ENCODE data around the gene FAHD1. TPM values are rescaled to one million over a fixed set of nuclear protein-coding genes. Genes with fewer than 3 reads are reported as not detected.

Gene FAHD1
- polyA plus RNA-seq, 3 donors, result 7.5 to 24.9 (median 17.3) TPM

DNA sequence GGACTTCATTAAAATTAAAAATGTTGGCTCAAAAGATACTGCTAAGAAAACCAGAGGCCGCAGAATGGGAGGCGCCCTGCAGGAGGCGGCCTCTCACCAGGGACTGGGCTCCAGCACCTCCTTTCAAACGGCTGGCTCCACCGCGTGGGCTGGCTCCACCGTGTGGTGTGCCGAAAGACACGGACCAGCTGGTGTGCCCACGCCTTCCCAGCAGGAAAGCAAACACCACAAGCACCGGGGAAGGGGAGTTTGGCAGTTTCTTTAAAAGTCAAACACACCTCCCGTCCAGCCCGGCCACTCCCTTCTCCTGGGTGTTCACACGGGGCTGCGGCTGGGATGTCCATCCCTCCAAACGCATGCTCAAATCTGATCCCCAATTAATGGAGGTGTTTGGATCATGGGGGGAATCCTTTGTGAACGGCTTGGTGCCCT is 14.3 kb upstream of the FAHD1 start:
- H3K9me3 ChIP-seq (replicated peaks in 1 of 2; ENCODE audit: control insufficient read depth in 1 of 2, insufficient read depth in 1 of 2, low read length in 2 of 2), result no peaks in the 10 kb centered on the region
- H3K27me3 ChIP-seq (ENCODE audit: control insufficient read depth in 2 of 2, insufficient read depth in 2 of 2, low read length in 2 of 2), result no peaks in the 10 kb centered on the region
- H3K9me3 Mint-ChIP-seq, result no peaks in the 10 kb centered on the region
- no peak overlapping the region for H3K4me3 ChIP-seq (replicated peaks in 1 of 3; ENCODE audit: low read depth in 2 of 3, low read length in 3 of 3)
- H3K36me3 Mint-ChIP-seq, result peaks cover 57 to 86% of the 10 kb centered on the region in 2 donors
- peak in 2 of 3 donors; percentile 16 to 21 for DNase-seq
- no peaks in the 10 kb centered on the region for H3K4me1 Mint-ChIP-seq
- peaks cover 27% of the 10 kb centered on the region for H4K20me1 ChIP-seq (ENCODE audit: insufficient read depth, low read length)
- no peak overlapping the region for H3K4me2 ChIP-seq (replicated peaks; ENCODE audit: extremely low read depth, low read length, poor library complexity, severe bottlenecking)
- intact Hi-C loops (cut with micrococcal nuclease), result no loop called here
- no peaks in the 10 kb centered on the region for H3K4me1 ChIP-seq (ENCODE audit: control insufficient read depth in 1 of 2, insufficient read depth in 2 of 2, low read length in 2 of 2)
- no peak overlapping the region for H2AFZ ChIP-seq (ENCODE audit: insufficient read depth, low read depth, low read length, poor library complexity, severe bottlenecking)
- TF ChIP-seq, protein P1, sequence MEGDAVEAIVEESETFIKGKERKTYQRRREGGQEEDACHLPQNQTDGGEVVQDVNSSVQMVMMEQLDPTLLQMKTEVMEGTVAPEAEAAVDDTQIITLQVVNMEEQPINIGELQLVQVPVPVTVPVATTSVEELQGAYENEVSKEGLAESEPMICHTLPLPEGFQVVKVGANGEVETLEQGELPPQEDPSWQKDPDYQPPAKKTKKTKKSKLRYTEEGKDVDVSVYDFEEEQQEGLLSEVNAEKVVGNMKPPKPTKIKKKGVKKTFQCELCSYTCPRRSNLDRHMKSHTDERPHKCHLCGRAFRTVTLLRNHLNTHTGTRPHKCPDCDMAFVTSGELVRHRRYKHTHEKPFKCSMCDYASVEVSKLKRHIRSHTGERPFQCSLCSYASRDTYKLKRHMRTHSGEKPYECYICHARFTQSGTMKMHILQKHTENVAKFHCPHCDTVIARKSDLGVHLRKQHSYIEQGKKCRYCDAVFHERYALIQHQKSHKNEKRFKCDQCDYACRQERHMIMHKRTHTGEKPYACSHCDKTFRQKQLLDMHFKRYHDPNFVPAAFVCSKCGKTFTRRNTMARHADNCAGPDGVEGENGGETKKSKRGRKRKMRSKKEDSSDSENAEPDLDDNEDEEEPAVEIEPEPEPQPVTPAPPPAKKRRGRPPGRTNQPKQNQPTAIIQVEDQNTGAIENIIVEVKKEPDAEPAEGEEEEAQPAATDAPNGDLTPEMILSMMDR (IDR thresholded peaks at IDR 0.05), result no peak
- no peak overlapping the region for H3K27ac ChIP-seq (ENCODE audit: low read depth in 1 of 2, low read length in 2 of 2)
- H3K36me3 ChIP-seq (replicated peaks in 1 of 2; ENCODE audit: control insufficient read depth in 1 of 2, insufficient read depth in 2 of 2, low read length in 2 of 2), result peaks cover 60 to 73% of the 10 kb centered on the region in 2 donors
- 11% methylated on average over 11 of the region's 17 CpGs for WGBS (ENCODE audit: insufficient coverage)
- H3K4me3 Mint-ChIP-seq, result no peak overlapping the region
- peak overlapping the region in 2 of 7 donors; percentile 17 to 25 for H3K27ac Mint-ChIP-seq
- no peaks in the 10 kb centered on the region for H3K27me3 Mint-ChIP-seq (ENCODE audit: low read depth in 3 of 3)
- H3K79me2 ChIP-seq (ENCODE audit: insufficient read depth, low read length), result no peaks in the 10 kb centered on the region
- H3K9ac ChIP-seq (ENCODE audit: insufficient read depth, low read length, poor library complexity, severe bottlenecking), result no peak overlapping the region

DNA sequence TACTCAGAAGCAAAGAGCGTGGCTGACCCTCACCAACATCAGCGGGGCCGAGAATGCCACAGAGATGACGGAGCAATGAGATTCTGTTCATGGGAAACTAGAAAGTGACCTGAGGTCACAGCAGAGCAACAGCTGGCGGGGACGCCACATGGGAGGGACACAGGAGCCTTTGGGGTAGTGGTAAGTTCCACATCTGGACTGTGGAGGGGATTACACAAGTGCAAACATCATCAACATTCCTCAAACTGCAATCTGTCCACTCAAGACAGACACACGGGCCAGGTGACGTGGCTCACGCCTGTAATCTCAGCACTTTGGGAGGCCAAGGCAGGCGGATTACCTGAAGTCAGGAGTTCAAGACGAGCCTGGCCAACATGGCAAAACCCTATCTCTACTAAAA is 11.5 kb upstream of the FAHD1 start:
- 96% methylated on average over 7 of the region's 11 CpGs for WGBS (ENCODE audit: insufficient coverage)
- Histone ChIP-seq H3K27me3 (ENCODE audit: control insufficient read depth in 2 of 2, insufficient read depth in 2 of 2, low read length in 2 of 2) (no peaks in the 10 kb centered on the region), H3K27ac (ENCODE audit: low read depth in 1 of 2, low read length in 2 of 2) (no peak overlapping the region), H4K20me1 (ENCODE audit: insufficient read depth, low read length) (peaks cover 35% of the 10 kb centered on the region), H3K79me2 (ENCODE audit: insufficient read depth, low read length) (no peaks in the 10 kb centered on the region), H2AFZ (ENCODE audit: insufficient read depth, low read depth, low read length, poor library complexity, severe bottlenecking) (no peak overlapping the region), H3K36me3 (replicated peaks in 1 of 2; ENCODE audit: control insufficient read depth in 1 of 2, insufficient read depth in 2 of 2, low read length in 2 of 2) (peaks cover 63 to 78% of the 10 kb centered on the region in 2 donors), H3K4me1 (ENCODE audit: control insufficient read depth in 1 of 2, insufficient read depth in 2 of 2, low read length in 2 of 2) (no peaks in the 10 kb centered on the region), H3K4me3 (replicated peaks in 1 of 3; ENCODE audit: low read depth in 2 of 3, low read length in 3 of 3) (no peak overlapping the region), H3K4me2 (replicated peaks; ENCODE audit: extremely low read depth, low read length, poor library complexity, severe bottlenecking) (no peak overlapping the region), H3K9ac (ENCODE audit: insufficient read depth, low read length, poor library complexity, severe bottlenecking) (no peak overlapping the region), H3K9me3 (replicated peaks in 1 of 2; ENCODE audit: control insufficient read depth in 1 of 2, insufficient read depth in 1 of 2, low read length in 2 of 2) (no peaks in the 10 kb centered on the region)
- H3K9me3 Mint-ChIP-seq, result no peaks in the 10 kb centered on the region
- no peaks in the 10 kb centered on the region for H3K27me3 Mint-ChIP-seq (ENCODE audit: low read depth in 3 of 3)
- H3K27ac Mint-ChIP-seq, result peak overlapping the region in 1 of 7 donors; percentile 36
- no peak for DNase-seq
- intact Hi-C loops (cut with micrococcal nuclease), result no loop called here
- H3K4me1 Mint-ChIP-seq, result no peaks in the 10 kb centered on the region
- TF ChIP-seq, protein P1 (IDR thresholded peaks at IDR 0.05), result no peak
- H3K36me3 Mint-ChIP-seq, result peaks cover 51 to 85% of the 10 kb centered on the region in 2 donors
- H3K4me3 Mint-ChIP-seq, result no peak overlapping the region

Data from CD14-positive monocyte (primary cell).